GM23338 (cell line): ENCODE results near the gene TLCD4. TPM values are rescaled to one million over a fixed set of nuclear protein-coding genes. Genes with fewer than 3 reads are reported as not detected.

Experiments used
- ATAC-seq: fragments of 200-7000 bp; cut with Tn5 transposase; 3 replicates; pipeline ENCODE4 v1.9.1; 2020
- DNase-seq: peaks from one replicate; pipeline ENCODE4 v3.0.0-alpha.2; 2015; ENCODE audit warnings: low spot score
- H2AFZ ChIP-seq: fragments of 200-600 bp; sonication (generic); 2 replicates; pipeline ENCODE4 v1.8.0; 2016; ENCODE audit warnings: antibody characterized with exemption, mild to moderate bottlenecking, moderate library complexity
- H3F3A ChIP-seq: fragments of 200-600 bp; sonication (generic); replicated peaks from 2 replicates; pipeline ENCODE4 v1.8.0; 2017; ENCODE audit warnings: antibody characterized with exemption, mixed run types, low read depth
- H3K27ac ChIP-seq: fragments of 200-600 bp; sonication (generic); 2 replicates; pipeline ENCODE4 v1.6.1; 2016; ENCODE audit warnings: low read depth
- H3K27me3 ChIP-seq: fragments of 200-600 bp; sonication (generic); 2 replicates; pipeline ENCODE4 v1.8.0; 2016; ENCODE audit warnings: mild to moderate bottlenecking, mixed run types, moderate library complexity; ENCODE audit not compliant: insufficient read depth
- H3K36me3 ChIP-seq: fragments of 200-600 bp; sonication (generic); 2 replicates; pipeline ENCODE4 v1.8.0; 2016; ENCODE audit warnings: mild to moderate bottlenecking; ENCODE audit not compliant: insufficient read depth
- H3K4me1 ChIP-seq: fragments of 200-600 bp; sonication (generic); 2 replicates; pipeline ENCODE4 v1.8.0; 2016; ENCODE audit warnings: mild to moderate bottlenecking, moderate library complexity; ENCODE audit not compliant: insufficient read depth
- H3K4me2 ChIP-seq: fragments of 200-600 bp; sonication (generic); 2 replicates; pipeline ENCODE4 v1.7.1; 2017; ENCODE audit warnings: mixed run types
- H3K4me3 ChIP-seq: fragments of 200-600 bp; sonication (generic); 2 replicates; pipeline ENCODE4 v1.6.1; 2016; ENCODE audit warnings: mixed run types
- H3K79me2 ChIP-seq: fragments of 200-600 bp; sonication (generic); replicated peaks from 2 replicates; pipeline ENCODE4 v1.8.0; 2017; ENCODE audit warnings: mild to moderate bottlenecking; ENCODE audit not compliant: insufficient read depth
- H3K9me2 ChIP-seq: fragments of 200-600 bp; sonication (generic); 2 replicates; pipeline ENCODE4 v1.8.0; 2017; ENCODE audit not compliant: insufficient read depth
- H4K20me1 ChIP-seq: fragments of 200-600 bp; sonication (generic); replicated peaks from 2 replicates; pipeline ENCODE4 v1.8.0; 2017; ENCODE audit warnings: mild to moderate bottlenecking; ENCODE audit not compliant: insufficient read depth
- H3K27ac Mint-ChIP-seq: 2 replicates; pipeline ENCODE4 v1.8.0; 2020; ENCODE audit warnings: inconsistent platforms, mild to moderate bottlenecking, moderate library complexity, mixed read lengths
- H3K27me3 Mint-ChIP-seq: 3 replicates; pipeline ENCODE4 v1.8.0; 2022; ENCODE audit warnings: low read depth, mild to moderate bottlenecking, moderate library complexity, mixed read lengths, inconsistent platforms; ENCODE audit not compliant: insufficient read depth, poor library complexity
- H3K36me3 Mint-ChIP-seq: 3 replicates; pipeline ENCODE4 v1.8.0; 2021; ENCODE audit warnings: low read depth, mild to moderate bottlenecking, inconsistent platforms, moderate library complexity, mixed read lengths
- H3K4me1 Mint-ChIP-seq: 3 replicates; pipeline ENCODE4 v1.8.0; 2020; ENCODE audit warnings: mild to moderate bottlenecking, inconsistent platforms, mixed read lengths
- H3K4me3 Mint-ChIP-seq: 3 replicates; pipeline ENCODE4 v1.8.0; 2021; ENCODE audit warnings: moderate library complexity, mild to moderate bottlenecking, inconsistent platforms, mixed read lengths
- H3K9me3 Mint-ChIP-seq: 3 replicates; pipeline ENCODE4 v1.8.0; 2020; ENCODE audit warnings: moderate library complexity, mild to moderate bottlenecking, inconsistent platforms, mixed read lengths
- JUNB ChIP-seq: IDR thresholded peaks from one replicate; pipeline ENCODE4 v1.6.1; 2016; ENCODE audit warnings: antibody characterized with exemption; ENCODE audit not compliant: unreplicated experiment
- NANOG ChIP-seq: IDR thresholded peaks from 2 replicates; pipeline ENCODE4 v1.6.1; 2016; ENCODE audit warnings: antibody characterized with exemption, borderline replicate concordance
- POLR2AphosphoS5 ChIP-seq: IDR thresholded peaks from 2 replicates; pipeline ENCODE4 v1.6.1; 2016; ENCODE audit warnings: antibody characterized with exemption, low read depth
- STAT1 ChIP-seq: IDR thresholded peaks from one replicate; pipeline ENCODE4 v1.6.1; 2016; ENCODE audit warnings: antibody characterized with exemption; ENCODE audit not compliant: unreplicated experiment
- ZNF114 ChIP-seq: fragments of 250-450 bp; sonication (Bioruptor Pico); IDR thresholded peaks from 2 replicates; pipeline ENCODE4 v1.5.0; 2020; ENCODE audit warnings: mild to moderate bottlenecking, moderate library complexity
- ZNF331 ChIP-seq: fragments of 250-450 bp; sonication (Bioruptor Pico); IDR thresholded peaks from 2 replicates; pipeline ENCODE4 v1.5.0; 2020; ENCODE audit warnings: low read depth, mild to moderate bottlenecking, moderate library complexity
- polyA plus RNA-seq: library from polyadenylated mRNA; unstranded; fragments of >200 nt; fragmentation: Nextera tagmentation; extraction: Ambion mirVana; gene quantifications from 2 replicates; pipeline ENCODE4 v1.2.1, GENCODE V29; 2016
- total RNA-seq: library from RNA; depleted of rRNA; stranded (reverse); fragments of >200 nt; shearing (Covaris generic); gene quantifications from 2 replicates; pipeline ENCODE4 v1.2.3, GENCODE V29; 2014
- TF ChIP-seq, protein P1 (sequence below): IDR thresholded peaks from 2 replicates; pipeline ENCODE4 v1.6.1; 2016; ENCODE audit warnings: antibody characterized with exemption
- TF ChIP-seq, protein P2 (sequence below), 2 experiments: fragments of 200-600 bp in 1 of 2; sonication (generic) in 1 of 2; conservative IDR thresholded peaks; 2 replicates each; pipeline versions ENCODE4 v1.5.1 to v1.6.1; 2016 to 2017; ENCODE audit warnings: antibody characterized with exemption in 2 of 2, low read depth in 2 of 2, mild to moderate bottlenecking in 2 of 2, moderate library complexity in 1 of 2
- TF ChIP-seq, protein P3 (sequence below): fragments of 250-450 bp; sonication (Bioruptor Pico); IDR thresholded peaks from 2 replicates; pipeline ENCODE4 v1.5.0; 2020; ENCODE audit warnings: mild to moderate bottlenecking, moderate library complexity

The TLCD4 gene
- total and polyA plus RNA-seq, 2 experiments from 2014 or later, result 3.5 to 4.2 TPM

DNA sequence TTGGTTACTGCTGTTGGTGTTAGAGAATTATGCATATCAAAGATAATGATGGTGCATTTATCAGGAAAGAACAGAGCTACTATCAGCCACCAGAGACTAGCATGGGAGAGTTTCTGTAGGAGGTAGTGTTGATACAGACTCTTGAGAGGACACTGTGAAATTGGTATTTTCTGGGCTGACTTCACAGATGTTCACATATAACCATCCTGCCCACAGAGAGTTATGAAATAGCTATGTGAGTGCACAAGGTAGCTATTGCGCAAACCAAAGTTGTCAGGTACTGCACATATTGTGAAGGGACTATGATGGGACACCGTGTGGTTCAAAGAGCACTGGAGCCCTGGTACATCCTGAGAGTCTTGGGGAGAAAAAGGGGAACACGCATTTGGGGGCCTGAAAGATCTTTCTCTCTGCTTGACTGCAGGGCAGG, 1.4 kb upstream of the TLCD4 start (continued):
- TF ChIP-seq, protein P1, sequence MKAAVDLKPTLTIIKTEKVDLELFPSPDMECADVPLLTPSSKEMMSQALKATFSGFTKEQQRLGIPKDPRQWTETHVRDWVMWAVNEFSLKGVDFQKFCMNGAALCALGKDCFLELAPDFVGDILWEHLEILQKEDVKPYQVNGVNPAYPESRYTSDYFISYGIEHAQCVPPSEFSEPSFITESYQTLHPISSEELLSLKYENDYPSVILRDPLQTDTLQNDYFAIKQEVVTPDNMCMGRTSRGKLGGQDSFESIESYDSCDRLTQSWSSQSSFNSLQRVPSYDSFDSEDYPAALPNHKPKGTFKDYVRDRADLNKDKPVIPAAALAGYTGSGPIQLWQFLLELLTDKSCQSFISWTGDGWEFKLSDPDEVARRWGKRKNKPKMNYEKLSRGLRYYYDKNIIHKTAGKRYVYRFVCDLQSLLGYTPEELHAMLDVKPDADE, result no peak
- TF ChIP-seq ZNF114, result no peak
- no peak for TF ChIP-seq ZNF331 (CRISPR knock-in tag)

DNA sequence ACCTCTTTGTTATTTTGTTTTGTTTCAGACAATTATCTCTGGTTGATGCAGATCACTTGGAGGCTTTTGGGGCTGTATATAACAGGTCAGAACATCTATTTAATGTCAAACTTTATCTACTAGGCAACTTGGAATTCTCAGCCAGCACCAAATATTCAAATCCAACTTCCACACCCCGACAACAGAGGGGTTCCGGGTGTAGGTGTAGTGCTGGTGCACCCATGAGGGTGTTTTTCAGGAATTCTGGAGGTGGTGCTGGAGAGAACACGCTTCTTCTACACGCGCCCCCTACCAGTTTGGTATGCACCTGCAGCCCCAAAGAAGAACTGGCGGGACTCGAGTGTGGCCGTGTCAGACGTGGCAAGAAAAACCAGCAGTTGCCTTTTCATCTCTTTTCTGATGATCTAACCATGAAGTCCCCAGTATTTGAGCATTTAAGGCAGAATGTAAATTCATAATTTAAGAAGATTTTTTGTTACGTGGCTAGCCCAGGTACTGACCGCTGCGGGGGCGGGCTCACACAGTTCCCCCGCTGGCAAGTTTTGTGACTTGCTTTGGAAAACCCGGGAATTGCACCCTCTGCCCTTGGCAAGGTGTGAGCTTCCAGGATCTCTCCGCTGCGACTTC, 462 bp upstream of the TLCD4 start:
- ATAC-seq (peak; percentile 80), DNase-seq (peak; percentile 92)
- H3K4me2 ChIP-seq, result peak overlapping the region; percentile 90
- peaks cover 17% of the 10 kb centered on the region for H3K4me1 ChIP-seq
- TF ChIP-seq, protein P2, sequence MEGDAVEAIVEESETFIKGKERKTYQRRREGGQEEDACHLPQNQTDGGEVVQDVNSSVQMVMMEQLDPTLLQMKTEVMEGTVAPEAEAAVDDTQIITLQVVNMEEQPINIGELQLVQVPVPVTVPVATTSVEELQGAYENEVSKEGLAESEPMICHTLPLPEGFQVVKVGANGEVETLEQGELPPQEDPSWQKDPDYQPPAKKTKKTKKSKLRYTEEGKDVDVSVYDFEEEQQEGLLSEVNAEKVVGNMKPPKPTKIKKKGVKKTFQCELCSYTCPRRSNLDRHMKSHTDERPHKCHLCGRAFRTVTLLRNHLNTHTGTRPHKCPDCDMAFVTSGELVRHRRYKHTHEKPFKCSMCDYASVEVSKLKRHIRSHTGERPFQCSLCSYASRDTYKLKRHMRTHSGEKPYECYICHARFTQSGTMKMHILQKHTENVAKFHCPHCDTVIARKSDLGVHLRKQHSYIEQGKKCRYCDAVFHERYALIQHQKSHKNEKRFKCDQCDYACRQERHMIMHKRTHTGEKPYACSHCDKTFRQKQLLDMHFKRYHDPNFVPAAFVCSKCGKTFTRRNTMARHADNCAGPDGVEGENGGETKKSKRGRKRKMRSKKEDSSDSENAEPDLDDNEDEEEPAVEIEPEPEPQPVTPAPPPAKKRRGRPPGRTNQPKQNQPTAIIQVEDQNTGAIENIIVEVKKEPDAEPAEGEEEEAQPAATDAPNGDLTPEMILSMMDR (conservative IDR thresholded peaks at IDR 0.05; ENCODE audit: low read depth in 2 of 2), result peak; percentile 68 to 71
- TF ChIP-seq JUNB, result no peak
- no peaks in the 10 kb centered on the region for H3K36me3 ChIP-seq
- Mint-ChIP-seq H3K9me3 (no peaks in the 10 kb centered on the region), H3K36me3 (no peaks in the 10 kb centered on the region), H3K4me3 (peak overlapping the region; percentile 89), H3K27ac (peak overlapping the region; percentile 66), H3K4me1 (peaks cover 17% of the 10 kb centered on the region), H3K27me3 (peaks cover 13% of the 10 kb centered on the region)
- H3K4me3 ChIP-seq, result peak overlapping the region; percentile 93
- peaks cover 4% of the 10 kb centered on the region; the same call in 1 of the 2 replicates for H3F3A ChIP-seq
- H3K27ac ChIP-seq, result peak overlapping the region; percentile 86
- H2AFZ ChIP-seq, result peak overlapping the region; percentile 100
- H3K27me3 ChIP-seq, result peaks cover 15% of the 10 kb centered on the region
- H4K20me1 ChIP-seq, result no peaks in the 10 kb centered on the region; the same call in 1 of the 2 replicates
- peaks cover 6% of the 10 kb centered on the region; the same call in 1 of the 2 replicates for H3K79me2 ChIP-seq
- H3K9me2 ChIP-seq, result no peaks in the 10 kb centered on the region

DNA sequence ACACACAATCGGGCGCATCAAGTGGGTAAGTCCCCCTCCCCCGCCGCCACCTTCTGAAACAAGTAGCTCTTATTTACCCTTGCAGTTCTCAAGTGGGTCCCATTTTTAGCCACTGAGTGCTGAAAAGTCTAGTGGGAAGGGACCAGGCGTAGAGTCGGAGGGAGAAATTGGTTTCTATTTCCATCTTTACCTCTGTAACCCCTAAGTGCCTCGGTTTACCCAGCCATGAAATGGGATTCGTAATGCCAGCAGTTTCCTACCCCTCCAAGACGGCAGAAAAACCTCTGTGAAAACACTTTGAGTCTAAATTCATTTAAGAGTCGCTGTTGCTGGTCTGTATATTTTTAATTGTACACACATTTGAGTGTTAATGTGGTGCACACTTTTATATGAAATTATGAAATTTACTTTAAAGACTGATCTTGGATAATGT, 928 bp downstream of the TLCD4 start:
- Histone ChIP-seq H3K4me3 (peak overlapping the region; percentile 93), H3K27ac (no peak overlapping the region), H4K20me1 (no peaks in the 10 kb centered on the region; the same call in 1 of the 2 replicates), H3F3A (peaks cover 4% of the 10 kb centered on the region; the same call in 1 of the 2 replicates), H3K9me2 (no peaks in the 10 kb centered on the region), H3K27me3 (peaks cover 15% of the 10 kb centered on the region), H3K36me3 (no peaks in the 10 kb centered on the region), H3K4me2 (peak overlapping the region; percentile 90), H3K79me2 (peaks cover 6% of the 10 kb centered on the region; the same call in 1 of the 2 replicates), H2AFZ (peak overlapping the region; percentile 96), H3K4me1 (peaks cover 17% of the 10 kb centered on the region)
- Mint-ChIP-seq H3K27me3 (peaks cover 13% of the 10 kb centered on the region), H3K4me1 (peaks cover 17% of the 10 kb centered on the region), H3K9me3 (no peaks in the 10 kb centered on the region), H3K4me3 (peak overlapping the region; percentile 83), H3K27ac (no peak overlapping the region), H3K36me3 (no peaks in the 10 kb centered on the region)
- ATAC-seq (no peak), DNase-seq (no peak)
- TF ChIP-seq STAT1 (no peak), POLR2AphosphoS5 (no peak), JUNB (no peak), ZNF331 (CRISPR knock-in tag) (no peak), NANOG (no peak)
- TF ChIP-seq, protein P3, sequence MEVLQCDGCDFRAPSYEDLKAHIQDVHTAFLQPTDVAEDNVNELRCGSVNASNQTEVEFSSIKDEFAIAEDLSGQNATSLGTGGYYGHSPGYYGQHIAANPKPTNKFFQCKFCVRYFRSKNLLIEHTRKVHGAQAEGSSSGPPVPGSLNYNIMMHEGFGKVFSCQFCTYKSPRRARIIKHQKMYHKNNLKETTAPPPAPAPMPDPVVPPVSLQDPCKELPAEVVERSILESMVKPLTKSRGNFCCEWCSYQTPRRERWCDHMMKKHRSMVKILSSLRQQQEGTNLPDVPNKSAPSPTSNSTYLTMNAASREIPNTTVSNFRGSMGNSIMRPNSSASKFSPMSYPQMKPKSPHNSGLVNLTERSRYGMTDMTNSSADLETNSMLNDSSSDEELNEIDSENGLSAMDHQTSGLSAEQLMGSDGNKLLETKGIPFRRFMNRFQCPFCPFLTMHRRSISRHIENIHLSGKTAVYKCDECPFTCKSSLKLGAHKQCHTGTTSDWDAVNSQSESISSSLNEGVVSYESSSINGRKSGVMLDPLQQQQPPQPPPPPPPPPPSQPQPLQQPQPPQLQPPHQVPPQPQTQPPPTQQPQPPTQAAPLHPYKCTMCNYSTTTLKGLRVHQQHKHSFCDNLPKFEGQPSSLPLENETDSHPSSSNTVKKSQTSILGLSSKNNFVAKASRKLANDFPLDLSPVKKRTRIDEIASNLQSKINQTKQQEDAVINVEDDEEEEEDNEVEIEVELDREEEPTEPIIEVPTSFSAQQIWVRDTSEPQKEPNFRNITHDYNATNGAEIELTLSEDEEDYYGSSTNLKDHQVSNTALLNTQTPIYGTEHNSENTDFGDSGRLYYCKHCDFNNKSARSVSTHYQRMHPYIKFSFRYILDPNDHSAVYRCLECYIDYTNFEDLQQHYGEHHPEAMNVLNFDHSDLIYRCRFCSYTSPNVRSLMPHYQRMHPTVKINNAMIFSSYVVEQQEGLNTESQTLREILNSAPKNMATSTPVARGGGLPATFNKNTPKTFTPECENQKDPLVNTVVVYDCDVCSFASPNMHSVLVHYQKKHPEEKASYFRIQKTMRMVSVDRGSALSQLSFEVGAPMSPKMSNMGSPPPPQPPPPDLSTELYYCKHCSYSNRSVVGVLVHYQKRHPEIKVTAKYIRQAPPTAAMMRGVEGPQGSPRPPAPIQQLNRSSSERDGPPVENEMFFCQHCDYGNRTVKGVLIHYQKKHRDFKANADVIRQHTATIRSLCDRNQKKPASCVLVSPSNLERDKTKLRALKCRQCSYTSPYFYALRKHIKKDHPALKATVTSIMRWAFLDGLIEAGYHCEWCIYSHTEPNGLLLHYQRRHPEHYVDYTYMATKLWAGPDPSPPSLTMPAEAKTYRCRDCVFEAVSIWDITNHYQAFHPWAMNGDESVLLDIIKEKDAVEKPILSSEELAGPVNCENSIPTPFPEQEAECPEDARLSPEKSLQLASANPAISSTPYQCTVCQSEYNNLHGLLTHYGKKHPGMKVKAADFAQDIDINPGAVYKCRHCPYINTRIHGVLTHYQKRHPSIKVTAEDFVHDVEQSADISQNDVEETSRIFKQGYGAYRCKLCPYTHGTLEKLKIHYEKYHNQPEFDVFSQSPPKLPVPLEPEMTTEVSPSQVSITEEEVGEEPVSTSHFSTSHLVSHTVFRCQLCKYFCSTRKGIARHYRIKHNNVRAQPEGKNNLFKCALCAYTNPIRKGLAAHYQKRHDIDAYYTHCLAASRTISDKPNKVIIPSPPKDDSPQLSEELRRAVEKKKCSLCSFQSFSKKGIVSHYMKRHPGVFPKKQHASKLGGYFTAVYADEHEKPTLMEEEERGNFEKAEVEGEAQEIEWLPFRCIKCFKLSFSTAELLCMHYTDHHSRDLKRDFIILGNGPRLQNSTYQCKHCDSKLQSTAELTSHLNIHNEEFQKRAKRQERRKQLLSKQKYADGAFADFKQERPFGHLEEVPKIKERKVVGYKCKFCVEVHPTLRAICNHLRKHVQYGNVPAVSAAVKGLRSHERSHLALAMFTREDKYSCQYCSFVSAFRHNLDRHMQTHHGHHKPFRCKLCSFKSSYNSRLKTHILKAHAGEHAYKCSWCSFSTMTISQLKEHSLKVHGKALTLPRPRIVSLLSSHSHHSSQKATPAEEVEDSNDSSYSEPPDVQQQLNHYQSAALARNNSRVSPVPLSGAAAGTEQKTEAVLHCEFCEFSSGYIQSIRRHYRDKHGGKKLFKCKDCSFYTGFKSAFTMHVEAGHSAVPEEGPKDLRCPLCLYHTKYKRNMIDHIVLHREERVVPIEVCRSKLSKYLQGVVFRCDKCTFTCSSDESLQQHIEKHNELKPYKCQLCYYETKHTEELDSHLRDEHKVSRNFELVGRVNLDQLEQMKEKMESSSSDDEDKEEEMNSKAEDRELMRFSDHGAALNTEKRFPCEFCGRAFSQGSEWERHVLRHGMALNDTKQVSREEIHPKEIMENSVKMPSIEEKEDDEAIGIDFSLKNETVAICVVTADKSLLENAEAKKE, result no peak
